GM21619 (cell line): Measurements from ENCODE around the gene FHOD3.

Experiments used
- ATAC-seq: cut with Tn5 transposase; IDR thresholded peaks from one replicate; pipeline ENCODE4 v1.9.1; 2021; ENCODE audit not compliant: unreplicated experiment

The FHOD3 gene

GRCh38 chr18:36321658-36322407 lies 24.3 kb downstream of the FHOD3 start:
- ATAC-seq, result no peak

- ATAC-seq, result no peak
These were observed 24.9 kb downstream of the FHOD3 start for GRCh38 chr18:36322408-36322728.

- ATAC-seq, result no peak
These were observed 25.2 kb downstream of the FHOD3 start for GRCh38 chr18:36322734-36323133.

GRCh38 chr18:36323421-36323820 lies 25.9 kb downstream of the FHOD3 start:
- no peak for ATAC-seq

GRCh38 chr18:36325846-36326245 lies 28.3 kb downstream of the FHOD3 start:
- ATAC-seq, result no peak

GRCh38 chr18:36326771-36327170 lies 29.3 kb downstream of the FHOD3 start:
- ATAC-seq, result no peak

GRCh38 chr18:36327352-36328316 lies 30.1 kb downstream of the FHOD3 start:
- ATAC-seq, result no peak

- ATAC-seq, result no peak
These were observed 30.9 kb downstream of the FHOD3 start for GRCh38 chr18:36328385-36328858.

GRCh38 chr18:36328916-36329315 lies 31.4 kb downstream of the FHOD3 start:
- no peak for ATAC-seq

GRCh38 chr18:36329684-36330434 lies 32.3 kb downstream of the FHOD3 start:
- no peak for ATAC-seq

GRCh38 chr18:36330435-36331052 lies 33.0 kb downstream of the FHOD3 start:
- ATAC-seq, result no peak

GRCh38 chr18:36331521-36331971 lies 34.0 kb downstream of the FHOD3 start:
- ATAC-seq, result no peak

- ATAC-seq, result no peak
These were observed 35.9 kb downstream of the FHOD3 start for GRCh38 chr18:36333414-36333813.

GRCh38 chr18:36334798-36335197 lies 37.3 kb downstream of the FHOD3 start:
- no peak for ATAC-seq

- no peak for ATAC-seq
These were observed 38.2 kb downstream of the FHOD3 start for GRCh38 chr18:36335476-36336279.

GRCh38 chr18:36337679-36338402 lies 40.3 kb downstream of the FHOD3 start:
- ATAC-seq, result no peak

GRCh38 chr18:36338403-36338933 lies 41.0 kb downstream of the FHOD3 start:
- no peak for ATAC-seq

- no peak for ATAC-seq
These were observed 42.7 kb downstream of the FHOD3 start for GRCh38 chr18:36340246-36340645.

GRCh38 chr18:36341944-36342343 lies 44.4 kb downstream of the FHOD3 start:
- no peak for ATAC-seq
